Gastrocnemius medialis (tissue), 4 donors: ENCODE measurements around the gene ARHGEF19. TPM values are rescaled to one million over a fixed set of nuclear protein-coding genes. Genes with fewer than 3 reads are reported as not detected.

Source experiments
- ATAC-seq, 2 donors: fragments of 150-250 bp; one replicate each; pipeline ENCODE4 v1.9.1; 2016
- DNase-seq, 2 donors: peaks; one replicate each; pipeline ENCODE4 v3.0.0-alpha.2; 2019
- H3K27ac ChIP-seq, 4 donors: fragments of 200-600 bp; sonication (generic); 1 replicate in 1 of 4; 2 replicates in 3 of 4; pipeline ENCODE4 v1.5.1; 2016 to 2018; ENCODE audit warnings: mild to moderate bottlenecking in 2 of 4, moderate library complexity in 1 of 4
- H3K27me3 ChIP-seq, 3 donors: fragments of 200-600 bp; sonication (generic) in 2 of 3; 1 replicate in 1 of 3; 2 replicates in 2 of 3; pipeline versions ENCODE4 v1.5.1 to v1.6.0; 2016 to 2019; ENCODE audit warnings: mild to moderate bottlenecking in 1 of 3, moderate library complexity in 1 of 3
- H3K36me3 ChIP-seq, 2 donors: fragments of 200-600 bp; sonication (generic) in 1 of 2; one replicate each; pipeline ENCODE4 v1.5.1; 2017 to 2018
- H3K4me1 ChIP-seq, 2 donors: fragments of 200-600 bp; sonication (generic) in 1 of 2; one replicate each; pipeline ENCODE4 v1.5.1; 2016 to 2017; ENCODE audit warnings: mild to moderate bottlenecking in 2 of 2
- H3K4me3 ChIP-seq, 4 donors: fragments of 200-600 bp; sonication (generic) in 3 of 4; 1 replicate in 1 of 4; 2 replicates in 3 of 4; pipeline ENCODE4 v1.5.1; 2016 to 2019; ENCODE audit warnings: mild to moderate bottlenecking in 2 of 4
- H3K9me3 ChIP-seq, 3 donors: fragments of 200-600 bp; sonication (generic) in 2 of 3; 1 replicate in 1 of 3; 2 replicates in 2 of 3; pipeline ENCODE4 v1.5.1; 2016 to 2019
- CTCF ChIP-seq, 5 experiments: fragments of 450-650 bp in 3 of 5; fragments of 200-600 bp in 2 of 5; sonication (generic) in 2 of 5; IDR thresholded peaks in 4 of 5; conservative IDR thresholded peaks in 1 of 5; 1 replicate in 4 of 5; 2 replicates in 1 of 5; pipeline ENCODE4 v1.5.1; 2016 to 2019; ENCODE audit warnings: antibody characterized with exemption in 5 of 5, mild to moderate bottlenecking in 3 of 5, moderate library complexity in 3 of 5
- POLR2A ChIP-seq, 2 donors: fragments of 450-650 bp; IDR thresholded peaks; one replicate each; pipeline ENCODE4 v1.6.1; 2017; ENCODE audit warnings: antibody characterized with exemption in 2 of 2, mild to moderate bottlenecking in 2 of 2, moderate library complexity in 2 of 2
- in situ Hi-C, 4 donors: fragments of 200-750 bp; cut with MboI; loops; one replicate each; pipeline versions ENCODE4 v1.15.0 to v1.8.0; 2017; ENCODE audit warnings: low sequenced_read_pairs in 4 of 4
- intact Hi-C: fragments of 100-400 bp; cut with DNase I; formaldehyde crosslinking; loops from one replicate; pipeline ENCODE4 v1.15.1; 2023; ENCODE audit warnings: low total_unique reads
- total RNA-seq, 4 donors: library from RNA; depleted of rRNA; stranded (reverse); fragments of >200 nt; gene quantifications; one replicate each; pipeline versions ENCODE4 v1.1.0 to v1.2.3, GENCODE V29; 2016

The ARHGEF19 gene
- total RNA-seq, 4 donors from 2014 or later: 0.68 to 3.0 (median 2.3) TPM

GRCh38 chr1:16242556-16243214, 30.2 kb upstream of the ARHGEF19 start:
- Histone ChIP-seq H3K4me1 (peaks cover 12 to 13% of the 10 kb centered on the region in 2 donors), H3K27ac (no peak overlapping the region), H3K27me3 (no peaks in the 10 kb centered on the region), H3K4me3 (no peak overlapping the region), H3K36me3 (peaks cover 0 to 9% of the 10 kb centered on the region in 2 donors), H3K9me3 (no peaks in the 10 kb centered on the region)
- in situ Hi-C loops (loop anchor here in 2 of 4 donors (5.0 to 25.0 kb wide), 2 partner anchors 120 to 125 kb away; partner anchors contain the start of genes SZRD1 (in 2 of the 2) and FBXO42 (in 1 of the 2)), intact Hi-C loops (loop anchor here (1.0 to 5.0 kb wide), 2 partner anchors 13 to 55 kb away; no protein-coding TSS in a partner anchor)
- ATAC-seq (no peak), DNase-seq (peak in 1 of 2 donors; percentile 11)
- TF ChIP-seq CTCF (IDR thresholded peaks at IDR 0.05 in 4 of 5, conservative IDR thresholded peaks at IDR 0.05 in 1 of 5) (no peak), POLR2A (IDR thresholded peaks at IDR 0.05) (no peak)

GRCh38 chr1:16241221-16241708, 28.8 kb upstream of the ARHGEF19 start:
- no peak for TF ChIP-seq POLR2A (IDR thresholded peaks at IDR 0.05)
- no peak for TF ChIP-seq CTCF (IDR thresholded peaks at IDR 0.05 in 4 of 5, conservative IDR thresholded peaks at IDR 0.05 in 1 of 5)
- in situ Hi-C loops: loop anchor here in 2 of 4 donors (5.0 to 25.0 kb wide), 2 partner anchors 121 to 126 kb away; partner anchors contain the start of genes SZRD1 (in 2 of the 2) and FBXO42 (in 1 of the 2)
- intact Hi-C loops: loop anchor here (5.0 kb wide), 1 partner anchor 54 kb away; no protein-coding TSS in a partner anchor

GRCh38 chr1:16239972-16240491, 27.6 kb upstream of the ARHGEF19 start:
- intact Hi-C loops: loop anchor here (5.0 kb wide), 2 partner anchors 53 to 112 kb away; partner anchors contain the start of gene FBXO42

More at GRCh38 chr1:16241221-16241708, 28.8 kb upstream of the ARHGEF19 start:
- Histone ChIP-seq H3K4me1 (peaks cover 7 to 12% of the 10 kb centered on the region in 2 donors), H3K27ac (no peak overlapping the region), H3K36me3 (no peaks in the 10 kb centered on the region), H3K4me3 (no peak overlapping the region), H3K27me3 (no peaks in the 10 kb centered on the region), H3K9me3 (no peaks in the 10 kb centered on the region)
- DNase-seq (no peak), ATAC-seq (no peak)

More at GRCh38 chr1:16239972-16240491, 27.6 kb upstream of the ARHGEF19 start:
- no peaks in the 10 kb centered on the region for H3K36me3 ChIP-seq
- in situ Hi-C loops: loop anchor here in 3 of 4 donors (5.0 to 25.0 kb wide), 3 partner anchors 115 to 127 kb away; partner anchors contain the start of genes FBXO42 (in 2 of the 3) and SZRD1 (in 2 of the 3)
- peaks cover 11 to 18% of the 10 kb centered on the region in 2 donors for H3K4me1 ChIP-seq
- no peaks in the 10 kb centered on the region for H3K27me3 ChIP-seq
- no peak overlapping the region for H3K4me3 ChIP-seq
- DNase-seq: no peak
- no peak overlapping the region for H3K27ac ChIP-seq
- TF ChIP-seq POLR2A (IDR thresholded peaks at IDR 0.05) (no peak), CTCF (IDR thresholded peaks at IDR 0.05 in 4 of 5, conservative IDR thresholded peaks at IDR 0.05 in 1 of 5) (no peak)
- ATAC-seq: no peak
- no peaks in the 10 kb centered on the region for H3K9me3 ChIP-seq
